Measurements from ENCODE around the gene LRRC8B.

LRRC8B gene

GRCh38 chr1:89605692-89606091 lies 81.1 kb downstream of the LRRC8B start:
- no peaks in the 10 kb centered on the region for H3K4me1 ChIP-seq (ENCODE audit: control insufficient read depth in 2 of 2, insufficient read depth in 1 of 2, low read depth in 1 of 2, low read length in 2 of 2)
- no peak overlapping the region for H3K14ac ChIP-seq (ENCODE audit: low read length)
- H2AK5ac ChIP-seq (ENCODE audit: low read depth, low read length): no peak overlapping the region
- H2BK15ac ChIP-seq (ENCODE audit: low read length): no peak overlapping the region
- no CpG with 5 or more reads among the region's 2 CpGs for WGBS, 2 donors (ENCODE audit: extremely low coverage in 2 of 2, insufficient read length in 2 of 2, insufficient replicate concordance in 1 of 2)
- H2BK5ac ChIP-seq (ENCODE audit: low read length): no peak overlapping the region
- no peak overlapping the region for H3K9ac ChIP-seq (ENCODE audit: low read depth, low read length, poor library complexity)
- no peaks in the 10 kb centered on the region for H3K36me3 ChIP-seq (replicated peaks in 1 of 2; ENCODE audit: control insufficient read depth in 2 of 2, insufficient read depth in 2 of 2, low read length in 2 of 2)
- H2BK12ac ChIP-seq (ENCODE audit: low read length): no peak overlapping the region
- H3K9me3 ChIP-seq (replicated peaks in 1 of 2; ENCODE audit: control insufficient read depth in 2 of 2, insufficient read depth in 1 of 2, low read depth in 1 of 2, low read length in 2 of 2): no peaks in the 10 kb centered on the region
- H3K4me2 ChIP-seq (ENCODE audit: insufficient read depth, low read length, poor library complexity, severe bottlenecking): no peak overlapping the region
- no peak overlapping the region for H3K4me3 ChIP-seq (ENCODE audit: low read length in 2 of 2)
- H3K27ac ChIP-seq (replicated peaks; ENCODE audit: low read length): no peak overlapping the region
- H4K91ac ChIP-seq (ENCODE audit: low read depth, low read length, poor library complexity): no peak overlapping the region
- H3K79me1 ChIP-seq (ENCODE audit: low read depth, low read length): no peaks in the 10 kb centered on the region
- H3K23ac ChIP-seq (ENCODE audit: low read depth, low read length, poor library complexity): no peak overlapping the region
- H3K27me3 ChIP-seq (ENCODE audit: control insufficient read depth in 3 of 3, insufficient read depth in 3 of 3, low read depth in 1 of 3, low read length in 3 of 3): no peaks in the 10 kb centered on the region
- H4K8ac ChIP-seq (ENCODE audit: low read depth, low read length): no peak overlapping the region
- no peak overlapping the region for H3K4ac ChIP-seq (ENCODE audit: low read length)
- DNase-seq (ENCODE audit: low spot score): no peak
- no peak overlapping the region for H2BK120ac ChIP-seq (ENCODE audit: low read depth, low read length)
- H3K18ac ChIP-seq (ENCODE audit: low read length): no peak overlapping the region
- no peak overlapping the region for H2AFZ ChIP-seq (ENCODE audit: low read length)

DNA sequence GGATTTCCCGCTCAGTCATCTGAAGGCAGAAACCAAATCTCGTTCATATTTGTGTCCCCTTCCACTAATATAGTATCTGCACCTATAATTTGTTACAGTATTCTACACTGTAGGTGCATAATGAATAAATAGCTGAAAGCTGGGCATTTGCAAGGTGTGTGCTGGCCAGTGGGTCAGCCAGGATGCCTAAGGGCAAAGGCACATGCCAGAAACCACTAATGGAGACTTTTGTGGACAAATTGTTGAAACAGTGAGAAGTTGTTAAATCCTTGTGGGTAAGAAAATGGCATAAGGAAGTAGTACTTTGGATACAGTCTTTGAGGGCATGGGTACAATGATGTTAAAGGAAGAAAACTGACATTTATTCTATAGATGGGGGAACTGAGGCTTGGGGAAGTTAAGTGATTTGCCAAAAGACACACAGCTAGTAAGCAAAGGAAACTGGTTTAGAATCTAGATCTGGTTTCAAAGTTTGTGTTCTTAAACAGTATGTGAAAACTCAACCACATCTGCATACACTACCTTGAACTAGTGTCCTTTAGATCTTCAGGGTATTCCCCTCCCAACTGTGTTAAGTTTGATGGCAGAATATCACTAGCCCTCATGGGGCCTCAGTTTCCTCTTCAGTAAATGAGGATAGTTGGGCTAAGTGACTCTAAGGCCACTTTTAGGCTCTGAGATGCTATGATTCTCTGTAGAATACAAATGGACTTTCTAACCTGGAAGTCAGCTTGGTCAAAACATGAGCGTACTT lies 81.8 kb downstream of the LRRC8B start:
- H3K27ac ChIP-seq (replicated peaks; ENCODE audit: low read length): no peak overlapping the region
- H3K14ac ChIP-seq (ENCODE audit: low read length): no peak overlapping the region
- H4K8ac ChIP-seq (ENCODE audit: low read depth, low read length): no peak overlapping the region
- H2BK5ac ChIP-seq (ENCODE audit: low read length): no peak overlapping the region
- no peaks in the 10 kb centered on the region for H3K9me3 ChIP-seq (replicated peaks in 1 of 2; ENCODE audit: control insufficient read depth in 2 of 2, insufficient read depth in 1 of 2, low read depth in 1 of 2, low read length in 2 of 2)
- H2AFZ ChIP-seq (ENCODE audit: low read length): no peak overlapping the region
- H3K4me3 ChIP-seq (ENCODE audit: low read length in 2 of 2): no peak overlapping the region
- no peak overlapping the region for H3K4ac ChIP-seq (ENCODE audit: low read length)
- no peak overlapping the region for H3K9ac ChIP-seq (ENCODE audit: low read depth, low read length, poor library complexity)
- H3K18ac ChIP-seq (ENCODE audit: low read length): no peak overlapping the region
- H2BK120ac ChIP-seq (ENCODE audit: low read depth, low read length): no peak overlapping the region
- DNase-seq (ENCODE audit: low spot score): no peak
- H3K79me1 ChIP-seq (ENCODE audit: low read depth, low read length): no peaks in the 10 kb centered on the region
- H3K4me2 ChIP-seq (ENCODE audit: insufficient read depth, low read length, poor library complexity, severe bottlenecking): no peak overlapping the region
- no peak overlapping the region for H2BK12ac ChIP-seq (ENCODE audit: low read length)
- no peak overlapping the region for H2BK15ac ChIP-seq (ENCODE audit: low read length)
- H4K91ac ChIP-seq (ENCODE audit: low read depth, low read length, poor library complexity): no peak overlapping the region
- H3K36me3 ChIP-seq (replicated peaks in 1 of 2; ENCODE audit: control insufficient read depth in 2 of 2, insufficient read depth in 2 of 2, low read length in 2 of 2): no peaks in the 10 kb centered on the region
- no peak overlapping the region for H2AK5ac ChIP-seq (ENCODE audit: low read depth, low read length)
- WGBS, 2 donors (ENCODE audit: extremely low coverage in 2 of 2, insufficient read length in 2 of 2, insufficient replicate concordance in 1 of 2): no CpG with 5 or more reads among the region's 3 CpGs
- H3K4me1 ChIP-seq (ENCODE audit: control insufficient read depth in 2 of 2, insufficient read depth in 1 of 2, low read depth in 1 of 2, low read length in 2 of 2): no peaks in the 10 kb centered on the region
- no peaks in the 10 kb centered on the region for H3K27me3 ChIP-seq (ENCODE audit: control insufficient read depth in 3 of 3, insufficient read depth in 3 of 3, low read depth in 1 of 3, low read length in 3 of 3)
- H3K23ac ChIP-seq (ENCODE audit: low read depth, low read length, poor library complexity): no peak overlapping the region

DNA sequence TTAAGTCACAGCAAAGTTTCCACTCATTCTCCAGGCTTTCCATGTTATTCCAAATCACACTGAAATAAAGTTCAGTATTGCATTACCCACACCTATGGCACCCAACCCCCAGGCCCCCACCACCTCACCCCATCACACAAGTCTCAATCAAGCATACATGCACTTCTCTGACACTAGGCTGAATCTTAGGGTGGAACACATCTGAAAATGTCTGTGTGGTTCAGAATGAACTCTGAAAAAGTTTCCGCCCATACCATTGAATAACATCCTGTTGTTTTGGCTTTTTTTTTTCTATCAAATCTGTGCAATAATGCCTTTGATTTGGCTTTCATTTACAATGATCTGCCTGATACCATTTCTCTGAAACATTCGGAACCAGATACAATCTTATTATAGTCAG lies 82.5 kb downstream of the LRRC8B start:
- WGBS, 2 donors (ENCODE audit: extremely low coverage in 2 of 2, insufficient read length in 2 of 2, insufficient replicate concordance in 1 of 2): no CpG with 5 or more reads among the region's 2 CpGs
- no peak overlapping the region for H3K27ac ChIP-seq (replicated peaks; ENCODE audit: low read length)
- no peaks in the 10 kb centered on the region for H3K9me3 ChIP-seq (replicated peaks in 1 of 2; ENCODE audit: control insufficient read depth in 2 of 2, insufficient read depth in 1 of 2, low read depth in 1 of 2, low read length in 2 of 2)
- H2AK5ac ChIP-seq (ENCODE audit: low read depth, low read length): no peak overlapping the region
- no peak overlapping the region for H3K4ac ChIP-seq (ENCODE audit: low read length)
- H2BK120ac ChIP-seq (ENCODE audit: low read depth, low read length): no peak overlapping the region
- H3K36me3 ChIP-seq (replicated peaks in 1 of 2; ENCODE audit: control insufficient read depth in 2 of 2, insufficient read depth in 2 of 2, low read length in 2 of 2): no peaks in the 10 kb centered on the region
- H4K91ac ChIP-seq (ENCODE audit: low read depth, low read length, poor library complexity): no peak overlapping the region
- no peaks in the 10 kb centered on the region for H3K27me3 ChIP-seq (ENCODE audit: control insufficient read depth in 3 of 3, insufficient read depth in 3 of 3, low read depth in 1 of 3, low read length in 3 of 3)
- H3K18ac ChIP-seq (ENCODE audit: low read length): no peak overlapping the region
- H3K9ac ChIP-seq (ENCODE audit: low read depth, low read length, poor library complexity): no peak overlapping the region
- no peak overlapping the region for H4K8ac ChIP-seq (ENCODE audit: low read depth, low read length)
- no peak for DNase-seq (ENCODE audit: low spot score)
- H2BK12ac ChIP-seq (ENCODE audit: low read length): no peak overlapping the region
- no peaks in the 10 kb centered on the region for H3K4me1 ChIP-seq (ENCODE audit: control insufficient read depth in 2 of 2, insufficient read depth in 1 of 2, low read depth in 1 of 2, low read length in 2 of 2)
- no peaks in the 10 kb centered on the region for H3K79me1 ChIP-seq (ENCODE audit: low read depth, low read length)
- no peak overlapping the region for H3K4me3 ChIP-seq (ENCODE audit: low read length in 2 of 2)
- H3K14ac ChIP-seq (ENCODE audit: low read length): no peak overlapping the region
- no peak overlapping the region for H2BK5ac ChIP-seq (ENCODE audit: low read length)
- H2BK15ac ChIP-seq (ENCODE audit: low read length): no peak overlapping the region
- no peak overlapping the region for H3K4me2 ChIP-seq (ENCODE audit: insufficient read depth, low read length, poor library complexity, severe bottlenecking)
- H2AFZ ChIP-seq (ENCODE audit: low read length): no peak overlapping the region
- H3K23ac ChIP-seq (ENCODE audit: low read depth, low read length, poor library complexity): no peak overlapping the region

DNA sequence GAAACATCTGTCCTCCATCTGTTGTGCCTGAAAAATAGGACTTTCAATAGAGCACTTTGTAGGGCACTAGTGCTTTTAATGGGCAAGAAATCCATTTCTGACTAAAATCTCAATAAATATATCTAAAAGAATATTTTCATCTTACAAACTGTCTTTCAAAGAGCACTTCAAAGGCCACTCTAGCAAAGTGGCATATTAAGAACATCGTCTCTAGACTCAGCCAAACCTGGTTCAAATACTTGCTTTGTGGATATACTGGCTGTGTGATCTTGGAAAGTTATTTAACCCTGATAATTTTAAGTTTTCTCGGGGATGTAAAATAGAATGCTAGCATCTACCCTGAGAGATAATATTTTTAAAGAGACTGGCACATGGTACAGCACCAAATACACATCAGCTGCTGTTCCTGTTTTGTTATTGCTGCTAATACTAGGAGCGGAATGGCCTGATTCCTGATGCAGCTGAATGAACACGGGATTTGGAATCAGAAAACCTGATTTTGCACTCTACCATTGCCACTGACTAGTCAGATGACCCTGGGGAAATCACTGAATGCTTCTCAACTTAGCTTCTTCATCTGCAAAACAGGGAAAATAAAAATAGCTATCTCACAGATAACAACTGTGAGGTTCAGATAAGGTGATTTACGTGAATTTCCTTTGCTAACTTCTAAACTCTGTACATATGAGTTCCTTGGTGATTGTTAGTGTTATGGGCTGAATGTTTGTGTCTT lies 83.1 kb downstream of the LRRC8B start:
- no peak for DNase-seq (ENCODE audit: low spot score)
- Histone ChIP-seq H3K36me3 (replicated peaks in 1 of 2; ENCODE audit: control insufficient read depth in 2 of 2, insufficient read depth in 2 of 2, low read length in 2 of 2) (no peaks in the 10 kb centered on the region), H3K27me3 (ENCODE audit: control insufficient read depth in 3 of 3, insufficient read depth in 3 of 3, low read depth in 1 of 3, low read length in 3 of 3) (no peaks in the 10 kb centered on the region), H4K8ac (ENCODE audit: low read depth, low read length) (no peak overlapping the region), H2BK15ac (ENCODE audit: low read length) (no peak overlapping the region), H3K4me1 (ENCODE audit: control insufficient read depth in 2 of 2, insufficient read depth in 1 of 2, low read depth in 1 of 2, low read length in 2 of 2) (no peaks in the 10 kb centered on the region), H2AK5ac (ENCODE audit: low read depth, low read length) (no peak overlapping the region), H3K4ac (ENCODE audit: low read length) (no peak overlapping the region), H3K4me2 (ENCODE audit: insufficient read depth, low read length, poor library complexity, severe bottlenecking) (no peak overlapping the region), H3K14ac (ENCODE audit: low read length) (no peak overlapping the region), H3K79me1 (ENCODE audit: low read depth, low read length) (no peaks in the 10 kb centered on the region), H3K4me3 (ENCODE audit: low read length in 2 of 2) (no peak overlapping the region), H2BK5ac (ENCODE audit: low read length) (no peak overlapping the region), H4K91ac (ENCODE audit: low read depth, low read length, poor library complexity) (no peak overlapping the region), H2BK12ac (ENCODE audit: low read length) (no peak overlapping the region), H3K18ac (ENCODE audit: low read length) (no peak overlapping the region), H3K9ac (ENCODE audit: low read depth, low read length, poor library complexity) (no peak overlapping the region), H2BK120ac (ENCODE audit: low read depth, low read length) (no peak overlapping the region), H2AFZ (ENCODE audit: low read length) (no peak overlapping the region), H3K9me3 (replicated peaks in 1 of 2; ENCODE audit: control insufficient read depth in 2 of 2, insufficient read depth in 1 of 2, low read depth in 1 of 2, low read length in 2 of 2) (no peaks in the 10 kb centered on the region), H3K23ac (ENCODE audit: low read depth, low read length, poor library complexity) (no peak overlapping the region), H3K27ac (replicated peaks; ENCODE audit: low read length) (no peak overlapping the region)
- WGBS, 2 donors (ENCODE audit: extremely low coverage in 2 of 2, insufficient read length in 2 of 2, insufficient replicate concordance in 1 of 2): no CpG with 5 or more reads among the region's 5 CpGs

Data from neuronal stem cell (in vitro differentiated cells).